ENCODE data around the gene ACSS3.

Gene ACSS3

DNA sequence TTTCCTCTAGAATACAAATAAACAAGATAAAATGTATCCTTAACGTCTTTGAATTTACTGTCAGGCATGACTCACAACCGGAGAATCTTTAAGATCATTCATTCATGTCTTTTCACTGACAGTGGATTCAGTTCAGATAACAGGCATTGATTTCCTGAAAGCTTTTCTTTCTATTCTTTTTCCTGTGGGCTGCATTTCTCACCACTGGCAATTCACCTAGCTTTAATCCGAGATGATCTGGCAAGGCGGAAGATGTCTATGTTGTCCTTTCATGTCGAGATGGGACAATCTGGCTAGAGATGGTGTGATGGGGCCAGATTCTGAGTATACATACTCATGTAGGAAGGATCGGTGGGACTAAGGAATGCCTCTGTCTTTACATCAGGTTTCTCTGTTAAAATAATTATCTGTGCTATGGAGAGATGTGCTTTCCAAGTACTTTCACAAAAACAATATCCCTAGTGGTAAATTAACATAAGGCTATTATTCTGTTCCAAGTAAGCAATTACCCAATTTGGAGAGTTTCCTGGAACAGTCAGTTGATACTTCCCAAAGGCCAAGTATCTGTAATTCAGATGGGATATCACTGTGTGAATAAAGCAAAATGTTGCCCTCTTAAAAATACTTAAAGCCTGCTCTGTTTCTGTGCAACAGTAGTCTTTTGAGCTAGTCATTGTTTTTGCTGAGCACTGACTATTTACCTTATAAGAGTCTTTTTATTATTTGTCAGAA, 17.8 kb downstream of the ACSS3 start:
- TF ChIP-seq TCF12 (IDR thresholded peaks at IDR 0.05; ENCODE audit: low read depth), result no peak
- TF ChIP-seq, protein P1, sequence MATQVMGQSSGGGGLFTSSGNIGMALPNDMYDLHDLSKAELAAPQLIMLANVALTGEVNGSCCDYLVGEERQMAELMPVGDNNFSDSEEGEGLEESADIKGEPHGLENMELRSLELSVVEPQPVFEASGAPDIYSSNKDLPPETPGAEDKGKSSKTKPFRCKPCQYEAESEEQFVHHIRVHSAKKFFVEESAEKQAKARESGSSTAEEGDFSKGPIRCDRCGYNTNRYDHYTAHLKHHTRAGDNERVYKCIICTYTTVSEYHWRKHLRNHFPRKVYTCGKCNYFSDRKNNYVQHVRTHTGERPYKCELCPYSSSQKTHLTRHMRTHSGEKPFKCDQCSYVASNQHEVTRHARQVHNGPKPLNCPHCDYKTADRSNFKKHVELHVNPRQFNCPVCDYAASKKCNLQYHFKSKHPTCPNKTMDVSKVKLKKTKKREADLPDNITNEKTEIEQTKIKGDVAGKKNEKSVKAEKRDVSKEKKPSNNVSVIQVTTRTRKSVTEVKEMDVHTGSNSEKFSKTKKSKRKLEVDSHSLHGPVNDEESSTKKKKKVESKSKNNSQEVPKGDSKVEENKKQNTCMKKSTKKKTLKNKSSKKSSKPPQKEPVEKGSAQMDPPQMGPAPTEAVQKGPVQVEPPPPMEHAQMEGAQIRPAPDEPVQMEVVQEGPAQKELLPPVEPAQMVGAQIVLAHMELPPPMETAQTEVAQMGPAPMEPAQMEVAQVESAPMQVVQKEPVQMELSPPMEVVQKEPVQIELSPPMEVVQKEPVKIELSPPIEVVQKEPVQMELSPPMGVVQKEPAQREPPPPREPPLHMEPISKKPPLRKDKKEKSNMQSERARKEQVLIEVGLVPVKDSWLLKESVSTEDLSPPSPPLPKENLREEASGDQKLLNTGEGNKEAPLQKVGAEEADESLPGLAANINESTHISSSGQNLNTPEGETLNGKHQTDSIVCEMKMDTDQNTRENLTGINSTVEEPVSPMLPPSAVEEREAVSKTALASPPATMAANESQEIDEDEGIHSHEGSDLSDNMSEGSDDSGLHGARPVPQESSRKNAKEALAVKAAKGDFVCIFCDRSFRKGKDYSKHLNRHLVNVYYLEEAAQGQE (IDR thresholded peaks at IDR 0.05; ENCODE audit: low read depth), result no peak
- TF ChIP-seq NFIC (IDR thresholded peaks at IDR 0.05), result no peak
- no peak for TF ChIP-seq CREB1 (IDR thresholded peaks at IDR 0.05; ENCODE audit: low read depth)
- TF ChIP-seq CEBPB (IDR thresholded peaks at IDR 0.05), result no peak
- TF ChIP-seq EP300 (IDR thresholded peaks at IDR 0.05; ENCODE audit: borderline replicate concordance), result no peak
- TF ChIP-seq, protein P2, sequence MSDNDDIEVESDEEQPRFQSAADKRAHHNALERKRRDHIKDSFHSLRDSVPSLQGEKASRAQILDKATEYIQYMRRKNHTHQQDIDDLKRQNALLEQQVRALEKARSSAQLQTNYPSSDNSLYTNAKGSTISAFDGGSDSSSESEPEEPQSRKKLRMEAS (IDR thresholded peaks at IDR 0.05), result no peak
- no peak for TF ChIP-seq TAF1 (IDR thresholded peaks at IDR 0.05; ENCODE audit: low read depth)
- no peak for TF ChIP-seq ZBTB7A (IDR thresholded peaks at IDR 0.05; ENCODE audit: low read depth)
- TF ChIP-seq YY1 (IDR thresholded peaks at IDR 0.05; ENCODE audit: low read depth), result no peak
- TF ChIP-seq EGR1 (IDR thresholded peaks at IDR 0.05), result no peak
- no peak for TF ChIP-seq FOXM1 (IDR thresholded peaks at IDR 0.05; ENCODE audit: borderline replicate concordance, low read depth)
- TF ChIP-seq RAD21 (IDR thresholded peaks at IDR 0.05; ENCODE audit: low read depth), result no peak

DNA sequence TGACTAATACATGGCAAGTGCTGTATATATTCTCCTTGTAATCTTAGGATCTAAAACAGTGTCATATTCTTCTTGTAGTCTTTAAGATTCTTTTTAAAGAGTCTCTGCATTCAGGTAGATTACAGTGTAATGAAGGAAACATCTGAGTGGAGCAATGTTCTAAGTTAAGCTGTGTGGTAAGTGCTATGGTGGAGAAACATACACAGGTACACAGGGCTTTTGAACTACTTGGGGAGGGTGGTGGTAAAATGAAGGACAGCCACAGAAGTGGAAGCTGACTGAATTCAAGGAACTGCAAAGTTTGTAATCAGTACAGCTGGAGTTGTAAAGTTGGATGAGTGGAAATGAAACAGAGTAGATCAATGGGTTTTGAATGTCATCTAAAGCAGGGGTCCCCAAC, 27.8 kb downstream of the ACSS3 start:
- no peak for TF ChIP-seq TAF1 (IDR thresholded peaks at IDR 0.05; ENCODE audit: low read depth)
- TF ChIP-seq CREB1 (IDR thresholded peaks at IDR 0.05; ENCODE audit: low read depth), result no peak
- TF ChIP-seq, protein P2 (IDR thresholded peaks at IDR 0.05), result no peak
- no peak for TF ChIP-seq NFIC (IDR thresholded peaks at IDR 0.05)
- TF ChIP-seq, protein P1 (IDR thresholded peaks at IDR 0.05; ENCODE audit: low read depth), result no peak
- TF ChIP-seq EGR1 (IDR thresholded peaks at IDR 0.05), result no peak
- no peak for TF ChIP-seq EP300 (IDR thresholded peaks at IDR 0.05; ENCODE audit: borderline replicate concordance)
- TF ChIP-seq CEBPB (IDR thresholded peaks at IDR 0.05), result no peak
- no peak for TF ChIP-seq ZBTB7A (IDR thresholded peaks at IDR 0.05; ENCODE audit: low read depth)
- TF ChIP-seq YY1 (IDR thresholded peaks at IDR 0.05; ENCODE audit: low read depth), result no peak
- no peak for TF ChIP-seq RAD21 (IDR thresholded peaks at IDR 0.05; ENCODE audit: low read depth)
- no peak for TF ChIP-seq FOXM1 (IDR thresholded peaks at IDR 0.05; ENCODE audit: borderline replicate concordance, low read depth)
- TF ChIP-seq, protein P3, sequence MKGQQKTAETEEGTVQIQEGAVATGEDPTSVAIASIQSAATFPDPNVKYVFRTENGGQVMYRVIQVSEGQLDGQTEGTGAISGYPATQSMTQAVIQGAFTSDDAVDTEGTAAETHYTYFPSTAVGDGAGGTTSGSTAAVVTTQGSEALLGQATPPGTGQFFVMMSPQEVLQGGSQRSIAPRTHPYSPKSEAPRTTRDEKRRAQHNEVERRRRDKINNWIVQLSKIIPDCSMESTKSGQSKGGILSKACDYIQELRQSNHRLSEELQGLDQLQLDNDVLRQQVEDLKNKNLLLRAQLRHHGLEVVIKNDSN (IDR thresholded peaks at IDR 0.05), result no peak
- TF ChIP-seq TEAD4 (IDR thresholded peaks at IDR 0.05), result no peak
- no peak for TF ChIP-seq TCF12 (IDR thresholded peaks at IDR 0.05; ENCODE audit: low read depth)

DNA sequence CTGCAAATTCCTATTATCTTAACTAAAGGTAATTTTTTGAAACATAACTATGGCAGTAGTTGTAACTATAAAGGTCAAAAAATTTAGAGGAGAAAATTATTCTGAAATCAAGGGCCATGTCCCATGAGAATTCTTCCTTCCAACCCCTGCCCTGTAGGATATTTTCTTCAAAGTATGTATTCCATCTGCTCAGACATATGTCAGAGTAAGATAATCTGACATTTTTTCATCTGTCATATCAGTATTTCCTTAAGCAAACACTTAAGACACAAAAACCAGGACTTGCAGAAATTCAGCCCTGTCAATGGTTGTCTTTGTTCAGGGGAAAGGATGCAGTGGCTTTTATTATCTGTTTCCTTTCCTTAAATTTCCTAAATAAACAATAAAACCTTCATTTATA, 36.3 kb downstream of the ACSS3 start:
- TF ChIP-seq CREB1 (IDR thresholded peaks at IDR 0.05; ENCODE audit: low read depth) (no peak), NFIC (IDR thresholded peaks at IDR 0.05) (no peak)

DNA sequence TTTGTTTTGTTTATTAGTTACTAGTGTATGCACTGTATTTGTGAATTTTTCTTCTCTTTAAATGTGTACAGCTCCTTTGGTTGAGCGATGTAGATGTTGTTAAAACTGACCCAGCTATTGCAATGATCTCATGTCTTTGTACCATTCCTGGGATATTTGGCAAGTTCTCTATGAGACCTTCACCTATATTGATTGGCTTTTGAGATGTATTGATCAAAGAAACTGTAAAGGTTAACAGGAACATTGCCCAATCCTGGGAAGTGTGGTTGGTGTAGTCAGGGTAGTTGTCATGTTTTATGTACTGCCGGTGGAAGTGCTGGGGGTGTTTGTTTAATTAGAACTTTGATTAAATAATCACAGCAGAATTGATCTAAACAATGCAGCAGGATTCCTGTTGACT, 43.1 kb downstream of the ACSS3 start:
- TF ChIP-seq EP300 (IDR thresholded peaks at IDR 0.05; ENCODE audit: borderline replicate concordance) (no peak), NFIC (IDR thresholded peaks at IDR 0.05) (no peak), CREB1 (IDR thresholded peaks at IDR 0.05; ENCODE audit: low read depth) (no peak), RAD21 (IDR thresholded peaks at IDR 0.05; ENCODE audit: low read depth) (no peak), TEAD4 (IDR thresholded peaks at IDR 0.05) (no peak), YY1 (IDR thresholded peaks at IDR 0.05; ENCODE audit: low read depth) (no peak), EGR1 (IDR thresholded peaks at IDR 0.05) (no peak), ZBTB7A (IDR thresholded peaks at IDR 0.05; ENCODE audit: low read depth) (no peak), FOXM1 (IDR thresholded peaks at IDR 0.05; ENCODE audit: borderline replicate concordance, low read depth) (no peak), TCF12 (IDR thresholded peaks at IDR 0.05; ENCODE audit: low read depth) (no peak), TAF1 (IDR thresholded peaks at IDR 0.05; ENCODE audit: low read depth) (no peak), CEBPB (IDR thresholded peaks at IDR 0.05) (no peak)
- TF ChIP-seq, protein P3 (IDR thresholded peaks at IDR 0.05), result no peak
- TF ChIP-seq, protein P2 (IDR thresholded peaks at IDR 0.05), result no peak
- TF ChIP-seq, protein P1 (IDR thresholded peaks at IDR 0.05; ENCODE audit: low read depth), result no peak

All from Ishikawa (cell line).